ENCODE results near the gene KRCC1.

- no peak for TF ChIP-seq CTCF (IDR thresholded peaks at IDR 0.05)
- TF ChIP-seq EZH2 (IDR thresholded peaks at IDR 0.05): no peak
- no peak for TF ChIP-seq EZH2phosphoT487 (IDR thresholded peaks at IDR 0.05)
These were observed 45.4 kb downstream of the KRCC1 start for GRCh38 chr2:88010136-88010535.
